HCT116 (cell line): ENCODE measurements around the gene RAB3B. TPM values are rescaled to one million over a fixed set of nuclear protein-coding genes. Genes with fewer than 3 reads are reported as not detected.

Experiments
- ATAC-seq: fragments of 200-7000 bp; cut with Tn5 transposase; 2 replicates; pipeline ENCODE4 v1.9.1; 2020; ENCODE audit warnings: mild to moderate bottlenecking, moderate library complexity
- BruUV-seq: library from RNA; stranded (reverse); fragments of 400-500 nt; replicated peaks from 2 replicates; lab custom pipeline; 2021; lab: Mats Ljungman, UMichigan
- CTCF ChIA-PET: fragments of 300-600 bp; sonication (Branson Sonifier 250); formaldehyde crosslinking; loops from one replicate; lab custom pipeline; 2021; ENCODE audit warnings: antibody characterized with exemption; lab: Charles Lee
- POLR2A ChIA-PET: fragments of 300-600, 350-600 bp; sonication (Branson Sonifier 250); formaldehyde crosslinking; loops from one replicate; lab custom pipeline; 2021; ENCODE audit warnings: antibody characterized with exemption; lab: Charles Lee
- RAD21 ChIA-PET, 2 experiments: fragments of 300-600 bp; sonication (Branson Sonifier 250); formaldehyde crosslinking; loops; one replicate each; lab custom pipeline; 2023; ENCODE audit warnings: low total read pairs in 2 of 2; ENCODE audit not compliant: uncharacterized antibody in 2 of 2, unreplicated experiment in 2 of 2, low non-redundant PET in 1 of 2; lab: Charles Lee
- DNase-seq: peaks from one replicate; pipeline ENCODE4 v3.0.0-alpha.2; 2010; ENCODE audit warnings: low read depth, low spot score
- H2AFZ ChIP-seq: fragments of 200-600 bp; shearing (Covaris generic), sonication (generic); 2 replicates; pipeline ENCODE4 v1.6.1; 2017; ENCODE audit warnings: low read depth, mixed run types, mixed read lengths, antibody characterized with exemption, low read length; ENCODE audit not compliant: poor library complexity, severe bottlenecking
- H3K27ac ChIP-seq: 2 replicates; pipeline ENCODE4 v1.5.1; 2012; ENCODE audit warnings: low read depth, low read length
- H3K27me3 ChIP-seq: fragments of 200-600 bp; sonication (generic); 2 replicates; pipeline ENCODE4 v1.6.1; 2016; ENCODE audit warnings: mixed run types, low read length, mixed read lengths; ENCODE audit not compliant: insufficient read depth
- H3K36me3 ChIP-seq, 2 experiments: fragments of 200-500 bp in 1 of 2; fragments of 200-600 bp in 1 of 2; sonication (Bioruptor generic) in 1 of 2; sonication (generic) in 1 of 2; 2 replicates each; pipeline versions ENCODE4 v1.5.1 to v1.6.1; 2014 to 2016; ENCODE audit warnings: low read length in 2 of 2, inconsistent platforms in 1 of 2, mixed read lengths in 1 of 2, mixed run types in 1 of 2; ENCODE audit not compliant: insufficient read depth in 2 of 2, control insufficient read depth in 1 of 2
- H3K4me1 ChIP-seq, 2 experiments: fragments of 200-600 bp in 1 of 2; sonication (generic) in 1 of 2; 2 replicates each; pipeline versions ENCODE4 v1.5.1 to v1.6.1; 2012 to 2017; ENCODE audit warnings: low read length in 2 of 2, inconsistent platforms in 1 of 2, mild to moderate bottlenecking in 1 of 2, mixed read lengths in 1 of 2, mixed run types in 1 of 2, moderate library complexity in 1 of 2; ENCODE audit not compliant: insufficient read depth in 2 of 2, control insufficient read depth in 1 of 2
- H3K4me2 ChIP-seq: fragments of 200-600 bp; sonication (generic); 2 replicates; pipeline ENCODE4 v1.6.1; 2017; ENCODE audit warnings: mixed run types, low read length, mixed read lengths
- H3K4me3 ChIP-seq, 2 experiments: fragments of 200-600 bp in 1 of 2; sonication (generic) in 1 of 2; replicated peaks in 1 of 2; 2 replicates each; pipeline ENCODE4 v1.5.1; 2011 to 2016; ENCODE audit warnings: low read length in 2 of 2, control low read depth in 1 of 2, low read depth in 1 of 2, mild to moderate bottlenecking in 1 of 2, mixed read lengths in 1 of 2, mixed run types in 1 of 2
- H3K79me2 ChIP-seq: fragments of 200-600 bp; sonication (generic); 2 replicates; pipeline ENCODE4 v1.6.1; 2017; ENCODE audit warnings: mild to moderate bottlenecking, mixed run types, low read length, moderate library complexity, mixed read lengths; ENCODE audit not compliant: insufficient read depth
- H3K9ac ChIP-seq: fragments of 200-600 bp; sonication (generic); 2 replicates; pipeline ENCODE4 v1.6.1; 2016; ENCODE audit warnings: low read length, mixed read lengths
- H3K9me2 ChIP-seq: fragments of 200-600 bp; sonication (generic), shearing (Covaris generic); 2 replicates; pipeline ENCODE4 v1.6.1; 2017; ENCODE audit warnings: mixed run types, mild to moderate bottlenecking, moderate library complexity; ENCODE audit not compliant: insufficient read depth
- H3K9me3 ChIP-seq, 2 experiments: fragments of 200-500 bp in 1 of 2; fragments of 200-600 bp in 1 of 2; sonication (Bioruptor generic) in 1 of 2; sonication (generic) in 1 of 2; 2 replicates each; pipeline ENCODE4 v1.6.1; 2014 to 2017; ENCODE audit warnings: low read length in 2 of 2, mixed read lengths in 2 of 2, inconsistent platforms in 1 of 2, low read depth in 1 of 2, mild to moderate bottlenecking in 1 of 2, mixed run types in 1 of 2, moderate library complexity in 1 of 2; ENCODE audit not compliant: control insufficient read depth in 1 of 2, insufficient read depth in 1 of 2
- H4K20me1 ChIP-seq: fragments of 200-600 bp; sonication (generic), shearing (Covaris generic); 2 replicates; pipeline ENCODE4 v1.6.1; 2017; ENCODE audit warnings: mixed run types, mild to moderate bottlenecking, moderate library complexity; ENCODE audit not compliant: insufficient read depth
- EGR1 ChIP-seq: IDR thresholded peaks from 2 replicates; pipeline ENCODE4 v1.6.1; 2012; ENCODE audit warnings: low read depth
- ELF1 ChIP-seq: IDR thresholded peaks from 2 replicates; pipeline ENCODE4 v1.6.1; 2012; ENCODE audit warnings: low read depth, borderline replicate concordance
- EZH2 ChIP-seq: fragments of 200-600 bp; sonication (generic); IDR thresholded peaks from 2 replicates; pipeline ENCODE4 v1.6.1; 2017; ENCODE audit warnings: antibody characterized with exemption, mixed run types
- EZH2phosphoT487 ChIP-seq: fragments of 200-600 bp; IDR thresholded peaks from 2 replicates; pipeline ENCODE4 v1.6.1; 2018; ENCODE audit warnings: antibody characterized with exemption, borderline replicate concordance
- FOSL1 ChIP-seq: IDR thresholded peaks from 2 replicates; pipeline ENCODE4 v1.6.1; 2012; ENCODE audit warnings: low read depth
- MAX ChIP-seq: IDR thresholded peaks from 2 replicates; pipeline ENCODE4 v1.6.1; 2012
- POLR2A ChIP-seq: IDR thresholded peaks from 2 replicates; pipeline ENCODE4 v1.7.0; 2011; ENCODE audit warnings: borderline replicate concordance; ENCODE audit not compliant: insufficient read depth, insufficient read length; ENCODE audit errors: extremely low read depth
- POLR2AphosphoS5 ChIP-seq: IDR thresholded peaks from 2 replicates; pipeline ENCODE4 v1.6.1; 2011; ENCODE audit warnings: mild to moderate bottlenecking, low read depth, low read length, moderate library complexity
- RAD21 ChIP-seq: IDR thresholded peaks from 2 replicates; pipeline ENCODE4 v1.6.1; 2012; ENCODE audit warnings: low read depth, mild to moderate bottlenecking
- SIN3A ChIP-seq: IDR thresholded peaks from 2 replicates; pipeline ENCODE4 v1.6.1; 2012; ENCODE audit warnings: low read depth
- SP1 ChIP-seq: IDR thresholded peaks from 2 replicates; pipeline ENCODE4 v1.6.1; 2012; ENCODE audit warnings: low read depth
- SRF ChIP-seq: IDR thresholded peaks from 2 replicates; pipeline ENCODE4 v1.6.1; 2012; ENCODE audit warnings: low read depth
- TCF7L2 ChIP-seq: IDR thresholded peaks from 2 replicates; pipeline ENCODE4 v1.7.0; 2011; ENCODE audit warnings: borderline replicate concordance, inconsistent platforms; ENCODE audit not compliant: insufficient read depth, insufficient read length; ENCODE audit errors: extremely low read depth
- YY1 ChIP-seq: IDR thresholded peaks from 2 replicates; pipeline ENCODE4 v1.6.1; 2011; ENCODE audit warnings: low read length, low read depth, moderate library complexity, mild to moderate bottlenecking; ENCODE audit not compliant: insufficient replicate concordance; ENCODE audit errors: extremely low read depth
- ZNF274 ChIP-seq: fragments of 200-500 bp; sonication (Bioruptor generic); IDR thresholded peaks from 2 replicates; pipeline ENCODE4 v1.6.1; 2014; ENCODE audit warnings: mild to moderate bottlenecking, low read depth, low read length, inconsistent platforms
- intact Hi-C: fragments of 100-400 bp; cut with micrococcal nuclease; formaldehyde crosslinking; loops from 2 replicates; pipeline ENCODE4 v1.10.0; 2022
- total RNA-seq: library from RNA; stranded (reverse); gene quantifications from one replicate; pipeline ENCODE4 v1.2.1, GENCODE V29; 2021; ENCODE audit not compliant: unreplicated experiment
- TF ChIP-seq, protein P1 (sequence below), 3 experiments: fragments of 200-600 bp in 1 of 3; sonication (generic) in 1 of 3; IDR thresholded peaks in 2 of 3; conservative IDR thresholded peaks in 1 of 3; 2 replicates each; pipeline ENCODE4 v1.5.1; 2012 to 2017; ENCODE audit warnings: low read depth in 2 of 3, low read length in 2 of 3, antibody characterized with exemption in 1 of 3, borderline replicate concordance in 1 of 3, control low read depth in 1 of 3, mild to moderate bottlenecking in 1 of 3, mixed read lengths in 1 of 3, mixed run types in 1 of 3, moderate library complexity in 1 of 3; ENCODE audit not compliant: insufficient read depth in 1 of 3
- TF ChIP-seq, protein P2 (sequence below): IDR thresholded peaks from 2 replicates; pipeline ENCODE4 v1.6.1; 2012
- TF ChIP-seq, protein P3 (sequence below): IDR thresholded peaks from 2 replicates; pipeline ENCODE4 v1.6.1; 2011; ENCODE audit warnings: mild to moderate bottlenecking, low read length, moderate library complexity; ENCODE audit not compliant: insufficient replicate concordance; ENCODE audit errors: extremely low read depth
- TF ChIP-seq, protein P4 (sequence below): IDR thresholded peaks from 2 replicates; pipeline ENCODE4 v1.6.1; 2012; ENCODE audit warnings: low read depth

Gene RAB3B
- total RNA-seq, 1 experiment from 2014 or later, result 15.1 TPM

- no peak overlapping the region for H3K4me2 ChIP-seq
- intact Hi-C loops, result no loop called here
- ATAC-seq, result no peak
- H3K27me3 ChIP-seq, result no peaks in the 10 kb centered on the region
- no TSS peak for BruUV-seq
- no peak overlapping the region for H3K27ac ChIP-seq
- no peaks in the 10 kb centered on the region for H4K20me1 ChIP-seq
- TF ChIP-seq ELF1, result no peak
- TF ChIP-seq, protein P1, sequence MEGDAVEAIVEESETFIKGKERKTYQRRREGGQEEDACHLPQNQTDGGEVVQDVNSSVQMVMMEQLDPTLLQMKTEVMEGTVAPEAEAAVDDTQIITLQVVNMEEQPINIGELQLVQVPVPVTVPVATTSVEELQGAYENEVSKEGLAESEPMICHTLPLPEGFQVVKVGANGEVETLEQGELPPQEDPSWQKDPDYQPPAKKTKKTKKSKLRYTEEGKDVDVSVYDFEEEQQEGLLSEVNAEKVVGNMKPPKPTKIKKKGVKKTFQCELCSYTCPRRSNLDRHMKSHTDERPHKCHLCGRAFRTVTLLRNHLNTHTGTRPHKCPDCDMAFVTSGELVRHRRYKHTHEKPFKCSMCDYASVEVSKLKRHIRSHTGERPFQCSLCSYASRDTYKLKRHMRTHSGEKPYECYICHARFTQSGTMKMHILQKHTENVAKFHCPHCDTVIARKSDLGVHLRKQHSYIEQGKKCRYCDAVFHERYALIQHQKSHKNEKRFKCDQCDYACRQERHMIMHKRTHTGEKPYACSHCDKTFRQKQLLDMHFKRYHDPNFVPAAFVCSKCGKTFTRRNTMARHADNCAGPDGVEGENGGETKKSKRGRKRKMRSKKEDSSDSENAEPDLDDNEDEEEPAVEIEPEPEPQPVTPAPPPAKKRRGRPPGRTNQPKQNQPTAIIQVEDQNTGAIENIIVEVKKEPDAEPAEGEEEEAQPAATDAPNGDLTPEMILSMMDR (IDR thresholded peaks at IDR 0.05 in 2 of 3, conservative IDR thresholded peaks at IDR 0.05 in 1 of 3; ENCODE audit: borderline replicate concordance in 1 of 3, insufficient read depth in 1 of 3, low read depth in 2 of 3, low read length in 2 of 3), result no peak
- TF ChIP-seq EGR1, result no peak
- TF ChIP-seq YY1, result no peak
- no peak for TF ChIP-seq EZH2
- TF ChIP-seq EZH2phosphoT487, result no peak
- no peak for TF ChIP-seq SP1
- TF ChIP-seq POLR2AphosphoS5, result no peak
- TF ChIP-seq ZNF274, result no peak
- TF ChIP-seq, protein P2, sequence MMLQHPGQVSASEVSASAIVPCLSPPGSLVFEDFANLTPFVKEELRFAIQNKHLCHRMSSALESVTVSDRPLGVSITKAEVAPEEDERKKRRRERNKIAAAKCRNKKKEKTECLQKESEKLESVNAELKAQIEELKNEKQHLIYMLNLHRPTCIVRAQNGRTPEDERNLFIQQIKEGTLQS, result no peak
- no peak for TF ChIP-seq MAX
- TF ChIP-seq RAD21, result no peak
- no peak for TF ChIP-seq SIN3A
- no peak for TF ChIP-seq SRF
- TF ChIP-seq POLR2A, result no peak
- TF ChIP-seq FOSL1, result no peak
- TF ChIP-seq TCF7L2, result no peak
- TF ChIP-seq, protein P3, sequence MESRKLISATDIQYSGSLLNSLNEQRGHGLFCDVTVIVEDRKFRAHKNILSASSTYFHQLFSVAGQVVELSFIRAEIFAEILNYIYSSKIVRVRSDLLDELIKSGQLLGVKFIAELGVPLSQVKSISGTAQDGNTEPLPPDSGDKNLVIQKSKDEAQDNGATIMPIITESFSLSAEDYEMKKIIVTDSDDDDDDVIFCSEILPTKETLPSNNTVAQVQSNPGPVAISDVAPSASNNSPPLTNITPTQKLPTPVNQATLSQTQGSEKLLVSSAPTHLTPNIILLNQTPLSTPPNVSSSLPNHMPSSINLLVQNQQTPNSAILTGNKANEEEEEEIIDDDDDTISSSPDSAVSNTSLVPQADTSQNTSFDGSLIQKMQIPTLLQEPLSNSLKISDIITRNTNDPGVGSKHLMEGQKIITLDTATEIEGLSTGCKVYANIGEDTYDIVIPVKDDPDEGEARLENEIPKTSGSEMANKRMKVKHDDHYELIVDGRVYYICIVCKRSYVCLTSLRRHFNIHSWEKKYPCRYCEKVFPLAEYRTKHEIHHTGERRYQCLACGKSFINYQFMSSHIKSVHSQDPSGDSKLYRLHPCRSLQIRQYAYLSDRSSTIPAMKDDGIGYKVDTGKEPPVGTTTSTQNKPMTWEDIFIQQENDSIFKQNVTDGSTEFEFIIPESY, result no peak
- TF ChIP-seq, protein P4, sequence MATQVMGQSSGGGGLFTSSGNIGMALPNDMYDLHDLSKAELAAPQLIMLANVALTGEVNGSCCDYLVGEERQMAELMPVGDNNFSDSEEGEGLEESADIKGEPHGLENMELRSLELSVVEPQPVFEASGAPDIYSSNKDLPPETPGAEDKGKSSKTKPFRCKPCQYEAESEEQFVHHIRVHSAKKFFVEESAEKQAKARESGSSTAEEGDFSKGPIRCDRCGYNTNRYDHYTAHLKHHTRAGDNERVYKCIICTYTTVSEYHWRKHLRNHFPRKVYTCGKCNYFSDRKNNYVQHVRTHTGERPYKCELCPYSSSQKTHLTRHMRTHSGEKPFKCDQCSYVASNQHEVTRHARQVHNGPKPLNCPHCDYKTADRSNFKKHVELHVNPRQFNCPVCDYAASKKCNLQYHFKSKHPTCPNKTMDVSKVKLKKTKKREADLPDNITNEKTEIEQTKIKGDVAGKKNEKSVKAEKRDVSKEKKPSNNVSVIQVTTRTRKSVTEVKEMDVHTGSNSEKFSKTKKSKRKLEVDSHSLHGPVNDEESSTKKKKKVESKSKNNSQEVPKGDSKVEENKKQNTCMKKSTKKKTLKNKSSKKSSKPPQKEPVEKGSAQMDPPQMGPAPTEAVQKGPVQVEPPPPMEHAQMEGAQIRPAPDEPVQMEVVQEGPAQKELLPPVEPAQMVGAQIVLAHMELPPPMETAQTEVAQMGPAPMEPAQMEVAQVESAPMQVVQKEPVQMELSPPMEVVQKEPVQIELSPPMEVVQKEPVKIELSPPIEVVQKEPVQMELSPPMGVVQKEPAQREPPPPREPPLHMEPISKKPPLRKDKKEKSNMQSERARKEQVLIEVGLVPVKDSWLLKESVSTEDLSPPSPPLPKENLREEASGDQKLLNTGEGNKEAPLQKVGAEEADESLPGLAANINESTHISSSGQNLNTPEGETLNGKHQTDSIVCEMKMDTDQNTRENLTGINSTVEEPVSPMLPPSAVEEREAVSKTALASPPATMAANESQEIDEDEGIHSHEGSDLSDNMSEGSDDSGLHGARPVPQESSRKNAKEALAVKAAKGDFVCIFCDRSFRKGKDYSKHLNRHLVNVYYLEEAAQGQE, result no peak
- H3K4me1 ChIP-seq, result peaks cover 0 to 10% of the 10 kb centered on the region in 2 experiments; a peak in 1 of 4 replicates
- ChIA-PET CTCF (no interaction called here), POLR2A (no interaction called here), RAD21 (no interaction called here)
- H3K9me2 ChIP-seq, result no peaks in the 10 kb centered on the region
- DNase-seq, result no peak
- H3K4me3 ChIP-seq, result no peak overlapping the region
- H2AFZ ChIP-seq, result no peak overlapping the region
- 0 out of 4 replicates have a peak, but pooled peaks cover 0 to 1% of the 10 kb centered on the region in 2 experiments for H3K36me3 ChIP-seq
- no peak overlapping the region for H3K9ac ChIP-seq
- no peaks in the 10 kb centered on the region for H3K9me3 ChIP-seq
- H3K79me2 ChIP-seq, result no peaks in the 10 kb centered on the region
These were observed 61.6 kb downstream of the RAB3B start for GRCh38 chr1:51928896-51929295.
